Suprapubic skin (tissue), 4 donors: ENCODE measurements around the gene MAFF.

Source experiments
- EP300 ChIP-seq: sonication (generic); formaldehyde crosslinking; IDR thresholded peaks from one replicate; pipeline ENCODE4 v1.6.1; 2017; ENCODE audit warnings: antibody characterized with exemption
- POLR2A ChIP-seq, 2 donors: fragments of 450-650 bp; IDR thresholded peaks; one replicate each; pipeline ENCODE4 v1.6.1; 2017; ENCODE audit warnings: antibody characterized with exemption in 2 of 2, mild to moderate bottlenecking in 2 of 2, moderate library complexity in 2 of 2
- POLR2AphosphoS5 ChIP-seq, 3 donors: sonication (generic); formaldehyde crosslinking; IDR thresholded peaks; one replicate each; pipeline ENCODE4 v1.6.1; 2017; ENCODE audit warnings: antibody characterized with exemption in 3 of 3
- TF ChIP-seq, protein P1 (sequence below), 2 donors: fragments of 200-600 bp in 1 of 2; fragments of 450-650 bp in 1 of 2; sonication (generic) in 1 of 2; IDR thresholded peaks; one replicate each; pipeline ENCODE4 v1.5.1; 2016 to 2019; ENCODE audit warnings: antibody characterized with exemption in 2 of 2, mild to moderate bottlenecking in 1 of 2, moderate library complexity in 1 of 2

DNA sequence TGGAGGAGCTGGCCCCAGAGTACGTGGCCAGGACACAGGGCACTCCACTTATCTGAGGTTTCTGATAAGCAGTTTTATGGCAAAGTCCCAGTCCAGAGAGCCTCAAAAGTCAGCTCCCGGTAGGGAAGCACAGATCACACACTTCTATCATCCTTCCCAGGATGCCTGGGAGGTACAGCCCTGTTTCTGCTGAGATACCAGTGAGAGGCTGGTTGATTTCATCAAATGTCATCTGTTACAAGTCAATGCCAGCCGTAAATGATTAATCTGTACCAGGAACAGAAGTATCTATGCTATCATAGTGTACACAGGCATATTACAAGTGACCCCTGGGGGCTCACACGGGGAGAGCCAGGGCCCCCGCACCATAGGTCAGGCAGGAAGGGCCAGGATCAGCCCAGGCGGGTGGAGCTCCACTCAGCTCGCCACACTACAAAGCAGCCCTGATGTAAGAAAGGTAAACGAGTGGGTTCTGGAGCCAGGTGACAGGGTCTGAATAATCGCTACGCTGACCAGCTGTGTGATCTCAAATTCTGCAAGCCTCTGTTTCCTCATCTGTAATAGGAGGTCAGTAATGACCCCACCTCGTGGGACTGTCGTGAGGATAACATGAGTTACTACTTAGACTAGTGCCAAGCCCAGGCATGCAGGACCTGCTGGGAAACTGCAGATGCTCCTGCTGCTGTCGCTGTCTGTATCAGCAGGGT lies 37.8 kb upstream of the MAFF start:
- TF ChIP-seq EP300 (no peak), POLR2A (IDR thresholded peaks at IDR 0.05) (no peak), POLR2AphosphoS5 (IDR thresholded peaks at IDR 0.05) (no peak)
- TF ChIP-seq, protein P1, sequence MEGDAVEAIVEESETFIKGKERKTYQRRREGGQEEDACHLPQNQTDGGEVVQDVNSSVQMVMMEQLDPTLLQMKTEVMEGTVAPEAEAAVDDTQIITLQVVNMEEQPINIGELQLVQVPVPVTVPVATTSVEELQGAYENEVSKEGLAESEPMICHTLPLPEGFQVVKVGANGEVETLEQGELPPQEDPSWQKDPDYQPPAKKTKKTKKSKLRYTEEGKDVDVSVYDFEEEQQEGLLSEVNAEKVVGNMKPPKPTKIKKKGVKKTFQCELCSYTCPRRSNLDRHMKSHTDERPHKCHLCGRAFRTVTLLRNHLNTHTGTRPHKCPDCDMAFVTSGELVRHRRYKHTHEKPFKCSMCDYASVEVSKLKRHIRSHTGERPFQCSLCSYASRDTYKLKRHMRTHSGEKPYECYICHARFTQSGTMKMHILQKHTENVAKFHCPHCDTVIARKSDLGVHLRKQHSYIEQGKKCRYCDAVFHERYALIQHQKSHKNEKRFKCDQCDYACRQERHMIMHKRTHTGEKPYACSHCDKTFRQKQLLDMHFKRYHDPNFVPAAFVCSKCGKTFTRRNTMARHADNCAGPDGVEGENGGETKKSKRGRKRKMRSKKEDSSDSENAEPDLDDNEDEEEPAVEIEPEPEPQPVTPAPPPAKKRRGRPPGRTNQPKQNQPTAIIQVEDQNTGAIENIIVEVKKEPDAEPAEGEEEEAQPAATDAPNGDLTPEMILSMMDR (IDR thresholded peaks at IDR 0.05): no peak
